Upper lobe of left lung (tissue), 4 donors: ENCODE measurements around the gene FCMR.

Experiments used
- POLR2A ChIP-seq, 4 donors: fragments of 450-650 bp; IDR thresholded peaks; one replicate each; pipeline ENCODE4 v1.5.1; 2016 to 2017; ENCODE audit warnings: antibody characterized with exemption in 4 of 4, mild to moderate bottlenecking in 2 of 4
- POLR2AphosphoS5 ChIP-seq, 2 donors: sonication (generic); formaldehyde crosslinking; IDR thresholded peaks; one replicate each; pipeline ENCODE4 v1.5.1; 2017; ENCODE audit warnings: antibody characterized with exemption in 2 of 2

GRCh38 chr1:206902702-206903101 is 19.0 kb downstream of the FCMR start:
- TF ChIP-seq POLR2A (IDR thresholded peaks at IDR 0.05) (no peak), POLR2AphosphoS5 (IDR thresholded peaks at IDR 0.05) (no peak)
